SK-MEL-5 (cell line): ENCODE results near the gene ROS1. TPM values are rescaled to one million over a fixed set of nuclear protein-coding genes. Genes with fewer than 3 reads are reported as not detected.
A peak's percentile ranks its signal among the peaks of the same experiment; 100 is the strongest.
"Not testable (repeated sequence)": the region's sequence is repeated elsewhere in the genome, so short reads cannot be mapped to it uniquely, and the experiment has no call there.

Experiments used
- DNase-seq: peaks from one replicate; pipeline ENCODE4 v3.0.0-alpha.2; 2016; ENCODE audit warnings: low read depth, low spot score
- in situ Hi-C: cut with HindIII; loops from 2 replicates; pipeline ENCODE4 v1.10.0; 2016; ENCODE audit warnings: low sequenced_read_pairs, high pct_unique_total_duplicates, low pct_unique_long_range_greater_than_20kb
- total RNA-seq: library from RNA; depleted of rRNA; stranded (reverse); fragments of >200 nt; shearing (Covaris generic); gene quantifications from 2 replicates; pipeline ENCODE4 v1.2.3, GENCODE V29; 2014

ROS1 gene
- total RNA-seq, 1 experiment from 2014 or later: not detected

GRCh38 chr6:117448011-117448410 lies 22.3 kb upstream of the ROS1 start:
- no peak for DNase-seq
- in situ Hi-C loops: no loop called here

DNA sequence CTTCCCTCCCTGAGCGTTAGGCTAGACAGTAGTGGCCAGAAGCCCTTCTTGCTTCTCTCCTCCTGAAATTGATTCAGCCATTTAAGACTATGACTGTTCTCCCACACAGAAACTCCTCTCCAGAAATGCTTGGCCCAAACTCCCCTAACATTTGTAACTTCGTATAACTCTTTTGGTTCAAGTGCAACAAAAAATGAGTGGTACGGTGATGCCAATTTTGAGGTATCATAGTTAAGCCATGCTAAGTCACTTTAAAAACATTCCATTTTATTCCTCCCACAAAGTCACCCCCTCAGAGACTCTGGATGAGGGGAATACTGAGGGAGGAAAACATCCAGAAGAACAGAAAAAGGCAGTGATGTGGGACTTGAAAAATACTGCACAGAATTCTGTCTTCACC lies 21.1 kb upstream of the ROS1 start:
- in situ Hi-C loops: no loop called here
- no peak for DNase-seq

GRCh38 chr6:117444600-117444999 lies 18.9 kb upstream of the ROS1 start:
- in situ Hi-C loops: no loop called here
- DNase-seq: no peak

DNA sequence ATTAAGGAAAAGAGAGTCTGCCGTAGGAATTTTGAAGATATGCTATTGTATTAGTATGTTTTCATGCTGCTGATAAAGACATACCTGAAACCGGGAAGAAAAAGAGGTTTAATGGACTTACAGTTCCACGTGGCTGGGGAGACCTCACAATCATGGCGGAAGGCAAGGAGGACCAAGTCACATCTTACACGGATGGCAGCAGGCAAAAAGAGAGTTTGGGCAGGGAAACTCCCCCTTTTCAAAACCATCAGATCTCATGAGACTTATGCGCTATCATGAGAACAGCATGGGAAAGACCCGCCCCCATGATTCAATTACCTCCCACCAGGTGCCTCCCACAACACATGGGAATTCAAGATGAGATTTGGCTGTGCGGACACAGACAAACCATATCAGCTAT lies 16.6 kb upstream of the ROS1 start:
- in situ Hi-C loops: not testable (repeated sequence)

GRCh38 chr6:117441824-117442264 lies 16.1 kb upstream of the ROS1 start:
- in situ Hi-C loops: no loop called here
- DNase-seq: no peak

More for the DNA sequence above, 16.6 kb upstream of the ROS1 start:
- not testable (repeated sequence) for DNase-seq

DNA sequence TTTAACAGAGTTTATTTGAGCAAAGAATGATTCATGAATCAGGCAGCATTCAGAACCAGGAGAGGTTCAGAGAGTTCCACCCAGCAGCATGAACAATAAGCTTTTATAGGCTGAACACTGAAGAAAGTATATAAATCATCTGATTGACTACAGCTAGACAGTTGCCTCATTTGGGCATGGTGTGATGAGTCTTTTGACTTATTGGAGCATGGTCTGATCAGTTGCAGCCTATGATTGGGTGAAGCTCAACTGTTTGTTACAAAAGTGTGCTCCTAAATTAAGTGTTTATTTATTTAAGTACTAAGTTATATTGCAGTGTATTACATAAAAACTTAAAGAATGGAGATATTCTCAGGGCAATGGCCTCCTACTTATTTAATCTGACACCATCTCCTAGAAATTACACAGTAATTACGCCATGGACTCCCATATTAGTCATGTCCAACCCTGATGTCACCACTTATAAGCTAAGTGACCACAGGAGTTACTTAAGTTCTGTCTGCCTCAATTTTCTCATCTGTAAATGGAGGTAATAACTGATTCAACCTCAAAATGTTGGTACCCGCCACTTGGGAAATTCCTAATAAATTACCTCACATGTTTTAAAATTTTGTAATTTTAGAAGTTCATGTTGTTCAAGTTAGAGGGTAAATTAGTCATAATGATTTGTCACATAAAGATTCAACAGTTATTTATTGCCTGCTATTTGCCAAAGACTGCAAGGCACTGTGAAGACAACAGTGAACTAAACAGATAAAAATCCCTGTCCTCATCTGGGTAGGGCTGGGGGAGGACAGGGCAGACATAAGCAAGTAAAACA lies 15.2 kb upstream of the ROS1 start:
- no peak for DNase-seq
- in situ Hi-C loops: no loop called here

GRCh38 chr6:117432273-117432672 lies 6.5 kb upstream of the ROS1 start:
- in situ Hi-C loops: no loop called here
- no peak for DNase-seq

DNA sequence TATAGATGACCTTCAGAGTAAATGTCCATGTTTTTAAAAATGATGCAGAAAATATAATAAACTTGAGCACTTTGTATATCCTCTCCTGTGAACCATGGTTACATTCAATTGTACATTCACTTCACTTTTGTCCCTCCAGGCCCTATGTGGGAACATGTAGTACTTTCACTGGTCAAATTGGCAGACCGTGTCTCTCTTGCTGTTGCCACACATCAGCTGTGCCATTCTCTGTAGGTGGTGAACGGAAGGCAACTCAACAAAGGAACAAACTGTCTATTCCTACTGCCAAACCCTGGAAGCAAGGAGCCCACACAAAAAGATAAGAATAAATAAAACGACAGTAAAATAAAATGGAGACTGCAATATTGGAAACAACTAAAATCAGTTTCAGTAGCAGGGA lies 2.0 kb downstream of the ROS1 start:
- in situ Hi-C loops: no loop called here
- no peak for DNase-seq

- in situ Hi-C loops: no loop called here
Observed at GRCh38 chr6:117418320-117418719, 7.4 kb downstream of the ROS1 start.

GRCh38 chr6:117417851-117418250 lies 7.9 kb downstream of the ROS1 start:
- no peak for DNase-seq

More at GRCh38 chr6:117418320-117418719, 7.4 kb downstream of the ROS1 start:
- DNase-seq: no peak

GRCh38 chr6:117414770-117415169 lies 11.0 kb downstream of the ROS1 start:
- no peak for DNase-seq
- in situ Hi-C loops: no loop called here

More at GRCh38 chr6:117417851-117418250, 7.9 kb downstream of the ROS1 start:
- in situ Hi-C loops: no loop called here

GRCh38 chr6:117411474-117411873 lies 14.3 kb downstream of the ROS1 start:
- in situ Hi-C loops: no loop called here
- peak; percentile 42 for DNase-seq

- no peak for DNase-seq
- in situ Hi-C loops: no loop called here
Observed at GRCh38 chr6:117409863-117410262, 15.9 kb downstream of the ROS1 start.

- DNase-seq: no peak
- in situ Hi-C loops: no loop called here
Observed at GRCh38 chr6:117409420-117409819, 16.3 kb downstream of the ROS1 start.

GRCh38 chr6:117404548-117404947 lies 21.2 kb downstream of the ROS1 start:
- DNase-seq: no peak
- in situ Hi-C loops: no loop called here

- no peak for DNase-seq
- in situ Hi-C loops: no loop called here
Observed at GRCh38 chr6:117401799-117402198, 23.9 kb downstream of the ROS1 start.

DNA sequence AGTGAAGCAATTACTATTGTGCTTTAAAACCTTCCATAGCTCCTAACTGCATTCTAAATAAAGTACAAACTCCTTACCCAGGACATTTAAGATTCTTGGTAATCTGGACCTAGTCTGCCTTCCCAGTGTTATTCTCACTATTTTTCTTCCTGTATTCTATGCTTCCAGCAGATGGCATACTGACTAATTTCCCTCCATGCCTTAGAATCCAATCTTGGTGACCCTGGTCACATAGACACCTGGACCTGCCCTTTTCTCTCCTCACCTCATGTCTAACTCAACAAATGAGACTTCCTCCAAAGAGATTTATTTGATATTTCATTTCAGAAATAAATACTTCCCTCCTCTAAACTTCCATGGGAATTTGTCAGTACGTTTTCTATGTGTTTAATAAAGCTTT lies 25.8 kb downstream of the ROS1 start:
- in situ Hi-C loops: no loop called here
- DNase-seq: peak; percentile 22

DNA sequence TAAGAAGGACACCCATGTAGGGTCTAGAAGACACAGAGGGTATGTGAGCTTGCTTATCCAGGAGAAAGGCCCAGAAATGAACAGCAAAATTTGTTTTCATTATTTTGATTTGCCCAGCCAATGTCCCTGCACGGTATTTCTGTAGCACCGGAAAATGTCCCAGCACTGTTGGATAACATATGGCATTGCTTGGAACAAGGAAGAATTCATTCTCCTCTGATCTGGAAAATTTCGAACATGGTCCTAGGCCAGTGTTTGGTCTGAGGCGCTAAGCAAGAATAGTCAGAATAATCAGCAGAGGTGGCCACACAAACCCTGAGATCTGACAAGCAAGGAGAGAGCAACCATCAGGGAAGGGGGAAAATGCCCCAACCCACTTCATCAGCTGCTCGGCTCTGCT lies 26.6 kb downstream of the ROS1 start:
- in situ Hi-C loops: no loop called here
- no peak for DNase-seq

DNA sequence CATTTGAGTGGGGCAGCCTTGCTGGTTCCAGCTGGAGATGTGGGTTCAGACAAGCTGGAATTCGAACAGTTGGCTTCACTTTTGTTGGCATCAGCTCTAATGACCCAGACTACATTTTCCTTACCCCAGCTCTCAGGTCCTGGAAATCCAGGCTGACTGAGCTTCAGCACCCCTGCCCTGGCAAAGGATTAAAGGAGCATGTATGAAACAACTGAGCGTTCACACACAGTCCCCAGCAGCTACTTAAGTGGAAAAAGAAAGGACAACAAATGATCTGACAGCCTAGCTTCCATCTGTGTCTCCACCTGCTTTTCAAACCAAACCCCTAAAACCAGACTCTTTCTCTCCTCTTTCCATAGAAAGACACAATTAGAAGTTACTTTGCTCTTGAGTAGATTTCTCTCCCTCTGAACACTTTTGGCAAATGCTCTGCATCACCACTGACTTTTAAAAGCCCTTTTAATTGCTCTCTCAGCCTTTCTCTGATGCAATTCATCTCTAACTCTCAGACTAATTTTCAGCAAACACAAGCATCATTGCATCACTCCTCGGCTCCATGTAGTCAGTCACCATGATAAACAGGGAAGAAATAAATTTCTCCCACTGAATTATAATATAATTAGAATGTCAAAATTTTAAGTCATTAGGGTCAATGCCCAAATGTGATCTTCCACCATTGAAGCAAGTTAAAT lies 28.1 kb downstream of the ROS1 start:
- in situ Hi-C loops: no loop called here
- no peak for DNase-seq
